ENCODE data around the gene SPOCK1.

The SPOCK1 gene

DNA sequence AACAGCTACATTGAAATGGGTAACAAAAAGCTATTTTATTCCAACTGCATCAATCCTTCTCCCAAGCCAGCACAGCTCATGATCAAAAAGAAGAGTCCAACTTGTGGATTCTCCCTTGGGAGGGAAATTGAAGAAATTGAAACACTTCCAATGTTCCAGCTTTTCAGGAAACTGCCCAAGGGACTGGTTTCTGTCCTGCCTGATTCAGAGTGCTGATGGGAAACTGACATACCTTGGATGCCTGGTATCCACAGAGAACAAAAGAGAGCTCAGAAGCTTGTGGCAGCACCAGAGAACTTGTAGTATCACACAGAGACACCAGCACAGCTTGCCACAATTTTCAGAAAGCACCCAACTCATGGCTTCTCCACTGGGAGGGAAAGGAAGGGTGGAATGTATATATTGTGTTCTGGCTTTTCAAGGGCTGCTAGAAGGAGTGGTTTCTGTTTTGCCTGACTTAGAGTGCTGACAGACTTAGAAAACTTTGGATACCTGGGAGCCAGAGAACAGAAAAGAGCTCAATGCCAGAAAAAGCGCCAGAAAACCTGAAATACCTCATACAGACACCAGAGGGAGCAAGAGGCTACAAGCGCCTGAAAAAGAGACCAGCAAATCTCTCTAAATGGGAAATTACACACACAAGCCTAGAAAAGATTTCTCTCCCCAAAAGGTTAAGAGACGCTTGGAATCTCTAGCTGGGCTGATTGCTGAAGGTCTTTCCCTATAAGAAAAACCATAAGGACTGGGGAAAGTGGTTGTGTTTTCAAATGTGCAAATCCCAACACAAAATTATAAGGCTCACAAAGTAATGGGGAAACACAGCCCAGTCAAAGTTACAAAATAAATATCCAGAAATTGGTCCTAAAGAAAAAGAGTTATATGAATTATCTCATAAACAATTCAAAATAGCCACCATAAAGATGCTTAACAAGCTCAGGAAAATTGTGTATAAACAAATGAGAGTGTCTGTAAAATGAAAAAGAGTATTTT is 178.8 kb downstream of the SPOCK1 start:
- TF ChIP-seq, protein P1, sequence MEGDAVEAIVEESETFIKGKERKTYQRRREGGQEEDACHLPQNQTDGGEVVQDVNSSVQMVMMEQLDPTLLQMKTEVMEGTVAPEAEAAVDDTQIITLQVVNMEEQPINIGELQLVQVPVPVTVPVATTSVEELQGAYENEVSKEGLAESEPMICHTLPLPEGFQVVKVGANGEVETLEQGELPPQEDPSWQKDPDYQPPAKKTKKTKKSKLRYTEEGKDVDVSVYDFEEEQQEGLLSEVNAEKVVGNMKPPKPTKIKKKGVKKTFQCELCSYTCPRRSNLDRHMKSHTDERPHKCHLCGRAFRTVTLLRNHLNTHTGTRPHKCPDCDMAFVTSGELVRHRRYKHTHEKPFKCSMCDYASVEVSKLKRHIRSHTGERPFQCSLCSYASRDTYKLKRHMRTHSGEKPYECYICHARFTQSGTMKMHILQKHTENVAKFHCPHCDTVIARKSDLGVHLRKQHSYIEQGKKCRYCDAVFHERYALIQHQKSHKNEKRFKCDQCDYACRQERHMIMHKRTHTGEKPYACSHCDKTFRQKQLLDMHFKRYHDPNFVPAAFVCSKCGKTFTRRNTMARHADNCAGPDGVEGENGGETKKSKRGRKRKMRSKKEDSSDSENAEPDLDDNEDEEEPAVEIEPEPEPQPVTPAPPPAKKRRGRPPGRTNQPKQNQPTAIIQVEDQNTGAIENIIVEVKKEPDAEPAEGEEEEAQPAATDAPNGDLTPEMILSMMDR (IDR thresholded peaks at IDR 0.05; ENCODE audit: borderline replicate concordance, insufficient read depth, low read depth, low read length): peak; percentile 67
- no peak overlapping the region for H3K4me3 ChIP-seq (ENCODE audit: low read depth, low read length)

DNA sequence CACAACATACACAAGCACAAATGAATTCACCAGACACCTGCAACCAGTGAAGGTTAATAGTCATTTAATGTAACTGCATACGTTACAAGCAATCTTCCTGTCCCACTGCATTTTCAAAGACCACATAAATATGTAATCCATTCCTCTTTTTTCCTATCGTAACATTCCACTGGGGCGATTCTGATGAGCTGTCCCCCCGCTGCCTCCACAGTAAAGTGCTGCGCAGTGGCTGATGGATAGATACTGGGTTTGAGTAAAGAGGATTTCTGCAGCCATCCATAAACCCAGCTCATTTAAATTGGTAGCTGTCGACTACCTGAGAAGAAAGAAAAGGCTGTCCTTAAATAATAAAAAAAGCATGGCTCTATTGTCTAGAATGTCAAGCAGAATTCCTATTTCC is 181.1 kb downstream of the SPOCK1 start:
- TF ChIP-seq, protein P1 (IDR thresholded peaks at IDR 0.05; ENCODE audit: borderline replicate concordance, insufficient read depth, low read depth, low read length): no peak
- no peak overlapping the region for H3K4me3 ChIP-seq (ENCODE audit: low read depth, low read length)

DNA sequence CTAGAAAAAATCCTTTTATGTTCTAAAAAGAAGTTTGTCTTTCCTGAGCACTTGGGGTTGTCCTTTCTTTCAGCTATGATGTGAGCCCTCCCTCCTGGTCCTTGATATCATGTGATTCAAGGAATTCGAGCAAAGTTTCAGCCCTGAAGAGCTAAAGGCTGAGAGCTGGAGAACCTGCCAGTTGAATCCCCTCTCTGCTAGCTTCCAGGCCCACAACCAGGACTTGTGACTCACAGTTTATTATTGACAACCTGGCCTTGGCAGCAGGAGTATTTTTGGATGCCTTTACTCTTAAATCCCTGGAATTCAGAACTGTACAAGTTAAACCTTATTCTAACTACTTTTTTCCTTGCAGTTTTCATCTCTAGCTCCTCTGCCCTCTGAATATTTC is 182.8 kb downstream of the SPOCK1 start:
- TF ChIP-seq, protein P1 (IDR thresholded peaks at IDR 0.05; ENCODE audit: borderline replicate concordance, insufficient read depth, low read depth, low read length): no peak
- H3K4me3 ChIP-seq (ENCODE audit: low read depth, low read length): no peak overlapping the region

DNA sequence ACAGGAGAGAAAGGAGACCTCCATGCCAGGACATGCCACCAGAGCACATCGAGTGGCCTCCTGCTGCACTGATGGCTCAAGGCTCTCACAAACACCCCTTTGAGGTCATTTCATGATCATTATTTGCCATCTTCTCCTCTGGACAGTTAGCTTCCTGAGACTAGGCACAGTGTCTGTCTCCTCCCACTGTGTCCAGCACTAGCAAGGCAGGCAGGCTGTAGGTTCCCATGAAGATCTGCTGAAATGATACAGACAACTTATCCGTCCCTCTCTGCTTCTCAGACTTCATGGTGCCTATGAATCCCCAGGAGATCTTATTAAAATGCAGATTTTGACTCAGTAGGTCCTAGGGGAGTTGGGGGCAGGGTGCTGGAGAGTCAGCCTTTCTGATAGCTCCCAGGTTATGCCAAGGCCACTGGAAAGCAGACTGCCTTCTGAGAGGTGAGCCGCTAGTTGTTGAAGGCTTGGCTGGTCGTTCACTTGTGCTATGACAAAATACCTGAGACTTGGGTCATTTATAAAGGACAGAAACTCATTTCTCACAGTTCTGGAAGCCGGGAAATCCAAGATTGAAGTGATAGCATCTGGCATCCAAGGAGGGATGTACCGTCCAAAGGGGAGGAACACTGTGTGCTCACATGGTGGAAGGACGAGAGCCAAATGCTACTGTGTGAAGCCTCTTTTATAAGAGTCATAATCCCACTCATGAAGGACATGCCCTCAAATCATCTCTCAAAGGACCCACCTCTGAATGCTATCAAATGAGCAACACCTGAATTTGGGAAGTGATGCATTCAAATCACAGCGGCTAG is 183.4 kb downstream of the SPOCK1 start:
- H3K4me3 ChIP-seq (ENCODE audit: low read depth, low read length): no peak overlapping the region
- TF ChIP-seq, protein P1 (IDR thresholded peaks at IDR 0.05; ENCODE audit: borderline replicate concordance, insufficient read depth, low read depth, low read length): no peak

DNA sequence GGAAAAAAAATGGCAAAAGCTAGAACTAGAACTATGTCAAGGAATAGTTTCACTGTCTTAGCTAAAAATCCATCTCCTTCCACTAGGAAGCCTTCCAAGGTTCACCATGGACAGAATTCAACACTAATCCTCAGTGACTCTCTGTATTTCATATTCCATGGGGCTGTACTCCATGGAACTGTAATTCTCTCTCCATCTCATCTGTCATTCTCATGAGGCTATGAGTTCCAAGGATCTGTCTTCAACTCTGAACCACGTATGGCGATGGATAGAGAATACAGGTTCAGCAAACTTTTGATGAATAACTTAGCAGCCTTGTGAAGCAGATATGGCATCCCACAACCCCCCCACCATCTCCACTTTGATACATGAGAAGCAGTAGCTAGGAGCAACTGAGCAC is 184.0 kb downstream of the SPOCK1 start:
- H3K4me3 ChIP-seq (ENCODE audit: low read depth, low read length): no peak overlapping the region
- TF ChIP-seq, protein P1 (IDR thresholded peaks at IDR 0.05; ENCODE audit: borderline replicate concordance, insufficient read depth, low read depth, low read length): no peak

DNA sequence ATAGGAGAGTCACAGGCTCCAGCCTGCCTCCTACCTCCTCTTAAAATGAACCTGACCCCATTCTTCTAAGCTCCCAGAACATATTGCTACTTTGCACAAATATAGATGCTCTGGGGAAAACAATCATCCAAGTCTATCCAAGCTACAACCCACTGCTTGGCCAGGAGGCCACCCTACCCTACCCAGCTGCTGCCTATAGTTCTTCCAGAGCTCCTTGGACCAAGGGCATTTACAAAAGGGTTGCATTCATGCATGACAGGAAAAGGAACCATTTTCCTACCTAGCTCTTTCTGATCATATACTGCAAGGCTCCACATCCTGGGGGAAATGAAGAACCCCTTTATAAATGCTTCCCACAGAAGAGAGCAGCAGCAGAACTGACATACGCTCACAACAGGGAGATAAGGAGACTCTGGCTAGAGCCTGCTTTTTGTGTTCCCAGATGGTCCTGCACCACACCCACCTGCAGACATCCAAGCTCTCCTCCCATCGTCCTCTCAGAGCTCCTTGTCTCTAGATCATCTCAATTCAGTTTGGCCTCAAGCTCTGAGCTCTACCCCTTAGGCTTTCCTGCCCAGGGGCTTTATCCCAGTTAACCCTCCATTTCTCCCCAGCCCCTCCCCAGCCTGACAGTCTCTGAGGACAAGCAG is 185.5 kb downstream of the SPOCK1 start:
- H3K4me3 ChIP-seq (ENCODE audit: low read depth, low read length): no peak overlapping the region
- TF ChIP-seq, protein P1 (IDR thresholded peaks at IDR 0.05; ENCODE audit: borderline replicate concordance, insufficient read depth, low read depth, low read length): no peak

Data from GM12875 (cell line).